SKM-1 (cell line): Measurements from ENCODE around the gene NFATC4.
"Not testable (repeated sequence)": the region's sequence is repeated elsewhere in the genome, so short reads cannot be mapped to it uniquely, and the experiment has no call there.

Experiments
- DNase-seq: peaks from one replicate; lab custom pipeline; 2025; ENCODE audit not compliant: unreplicated experiment; lab: John Stamatoyannopoulos, UW

NFATC4 gene

GRCh38 chr14:24338843-24339242, 29.1 kb upstream of the NFATC4 start:
- no peak for DNase-seq

- peak; percentile 25 for DNase-seq
Measured at GRCh38 chr14:24339284-24340151, 28.5 kb upstream of the NFATC4 start, which contains the start of gene RIPK3. Gene RIPK3, minus strand, starts transcription at chr14:24339991. Its CDS starts 165 bp downstream, at chr14:24339826.

GRCh38 chr14:24340606-24341005, 27.4 kb upstream of the NFATC4 start:
- no peak for DNase-seq

GRCh38 chr14:24342889-24343288, 25.1 kb upstream of the NFATC4 start:
- no peak for DNase-seq

- no peak for DNase-seq
Measured at GRCh38 chr14:24343795-24344660, 24.0 kb upstream of the NFATC4 start.

- DNase-seq: no peak
Measured at GRCh38 chr14:24347134-24347533, 20.9 kb upstream of the NFATC4 start.

- no peak for DNase-seq
Measured at GRCh38 chr14:24348186-24348585, 19.8 kb upstream of the NFATC4 start.

GRCh38 chr14:24349742-24350141, 18.2 kb upstream of the NFATC4 start:
- no peak for DNase-seq

- DNase-seq: no peak
Measured at GRCh38 chr14:24351517-24351916, 16.5 kb upstream of the NFATC4 start.

GRCh38 chr14:24353559-24354481, 14.2 kb upstream of the NFATC4 start:
- DNase-seq: no peak

GRCh38 chr14:24354482-24354825, 13.5 kb upstream of the NFATC4 start:
- not testable (repeated sequence) for DNase-seq

GRCh38 chr14:24355009-24355408, 13.0 kb upstream of the NFATC4 start:
- no peak for DNase-seq

GRCh38 chr14:24356208-24356607, 11.8 kb upstream of the NFATC4 start:
- no peak for DNase-seq

- no peak for DNase-seq
Measured at GRCh38 chr14:24360281-24360680, 7.7 kb upstream of the NFATC4 start.

- DNase-seq: no peak
Measured at GRCh38 chr14:24361326-24361725, 6.7 kb upstream of the NFATC4 start.

- DNase-seq: no peak
Measured at GRCh38 chr14:24362241-24362960, 5.6 kb upstream of the NFATC4 start.

- DNase-seq: no peak
Measured at GRCh38 chr14:24363401-24363800, 4.6 kb upstream of the NFATC4 start.

- no peak for DNase-seq
Measured at GRCh38 chr14:24364841-24365240, 3.1 kb upstream of the NFATC4 start.

GRCh38 chr14:24365600-24366412, 2.2 kb upstream of the NFATC4 start:
- no peak for DNase-seq

GRCh38 chr14:24366413-24366720, 1.6 kb upstream of the NFATC4 start:
- no peak for DNase-seq
